Right ventricle myocardium inferior (tissue), 1 donor: ENCODE results near the gene NOTCH4. TPM values are rescaled to one million over a fixed set of nuclear protein-coding genes. Genes with fewer than 3 reads are reported as not detected.
A peak's percentile ranks its signal among the peaks of the same experiment; 100 is the strongest.

Experiments used
- ATAC-seq: fragments of 200-7000 bp; cut with Tn5 transposase; one replicate; pipeline ENCODE4 v1.9.1; 2020; ENCODE audit warnings: mild to moderate bottlenecking, moderate library complexity
- DNase-seq: peaks from one replicate; pipeline ENCODE4 v3.0.0; 2021; ENCODE audit errors: missing footprints
- intact Hi-C: fragments of 100-400 bp; cut with DNase I; formaldehyde crosslinking; loops from one replicate; pipeline ENCODE4 v1.11.0; 2022
- total RNA-seq: library from RNA; stranded (reverse); fragmentation: NEBNext Ultra II Directional; extraction: Animal tissue kit (Norgen Biotek cat#: 25700); gene quantifications from one replicate; pipeline ENCODE4 v1.2.1, GENCODE V29; 2021
- donor health status: DM: no; HTN: yes; CAD: no; lungs with severe emphysema.

NOTCH4 gene
- total RNA-seq, 1 donor from 2014 or later: 24.4 TPM

DNA sequence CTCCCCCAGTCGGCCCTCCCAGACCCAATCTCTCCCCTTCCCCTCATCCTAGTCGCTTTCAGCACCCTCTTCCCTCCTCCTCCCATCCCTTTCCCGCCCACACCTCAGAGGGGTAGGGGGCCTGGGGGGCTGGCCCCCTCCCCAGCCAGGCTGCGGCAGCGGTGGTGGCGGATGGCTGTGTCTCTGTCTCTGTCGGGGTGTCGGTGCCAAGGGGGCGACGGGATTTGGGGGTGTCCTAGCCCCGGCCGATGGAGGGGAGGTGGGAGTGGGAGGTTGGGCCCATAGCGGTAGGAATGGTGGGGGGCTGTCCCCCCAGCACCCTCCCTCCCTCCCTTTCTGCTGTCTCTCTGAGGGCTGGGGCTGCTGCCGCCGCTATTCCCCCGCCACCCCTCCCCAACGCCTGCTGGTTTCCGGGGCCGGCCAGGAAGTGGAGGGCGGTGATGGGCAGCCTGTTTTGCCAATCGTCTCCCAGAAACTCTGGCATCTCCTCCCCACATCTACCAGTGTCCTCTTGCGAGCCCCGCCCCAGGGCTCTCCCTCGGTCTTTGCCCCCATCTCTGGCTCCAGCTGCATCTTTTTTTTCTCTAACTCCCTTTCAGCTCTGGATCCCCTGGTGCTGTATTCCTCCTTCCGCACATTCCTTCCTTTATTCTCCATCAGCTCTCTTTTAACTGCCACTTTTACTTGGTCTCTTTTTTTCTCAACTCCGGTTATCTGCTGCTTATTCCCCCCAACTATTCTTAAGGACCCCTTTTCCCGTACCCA lies 48.0 kb downstream of the NOTCH4 start, which contains the start of gene AGPAT1:
Gene AGPAT1, minus strand, starts transcription at position 374 of the 765 bp plus-strand sequence. CDS start 4,588 bp downstream, outside the sequence.
- ATAC-seq (peak; percentile 73), DNase-seq (peak; percentile 98)
- intact Hi-C loops: loop anchor here (1.0 to 10.0 kb wide), 3 partner anchors 22 to 511 kb away; partner anchors contain the start of genes ATF6B, C6orf47, CSNK2B and GPANK1

DNA sequence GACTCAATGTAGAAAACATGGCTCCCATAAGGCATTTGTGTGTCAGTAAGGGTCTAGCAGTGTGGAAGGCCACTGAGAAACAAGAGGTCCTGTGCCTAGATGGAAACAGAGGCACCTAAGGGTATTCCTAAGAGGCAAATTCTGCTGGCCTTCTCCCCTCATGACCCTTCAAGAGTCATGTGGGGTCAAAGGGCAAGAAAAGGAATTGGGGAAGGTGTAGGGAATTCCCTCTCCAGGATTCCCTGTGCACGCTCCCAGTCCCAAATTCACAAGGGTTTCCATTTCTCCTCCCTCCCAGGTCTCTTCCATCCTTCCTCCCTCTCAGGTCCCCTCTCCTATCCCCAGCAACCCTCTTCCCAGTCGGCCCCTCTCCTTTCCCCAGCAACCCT lies 48.6 kb downstream of the NOTCH4 start:
- intact Hi-C loops: loop anchor here (10.0 kb wide), 1 partner anchor 511 kb away; the partner anchor contains the start of genes C6orf47, CSNK2B, GPANK1 and LY6G5B
- DNase-seq (no peak), ATAC-seq (no peak)

DNA sequence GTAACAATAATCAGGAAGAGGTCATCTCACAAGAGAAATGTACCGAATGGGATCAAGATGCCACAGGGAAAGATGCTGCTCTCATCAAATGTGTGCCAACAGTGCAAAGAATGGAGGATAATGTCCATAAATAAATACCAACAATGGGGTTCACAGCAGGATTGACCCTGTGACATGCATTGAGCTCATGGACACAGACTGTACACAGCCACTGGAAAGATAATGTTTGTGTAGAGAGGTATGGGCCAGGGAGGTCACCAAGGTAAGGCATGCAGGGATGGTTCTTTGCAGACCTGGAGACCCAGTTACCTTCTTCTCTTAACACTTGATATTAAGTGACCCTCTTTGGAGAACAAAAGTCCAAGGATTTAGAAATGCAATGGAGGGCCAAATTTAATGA lies 49.5 kb downstream of the NOTCH4 start:
- no peak for ATAC-seq
- intact Hi-C loops: loop anchor here (10.0 kb wide), 1 partner anchor 510 kb away; the partner anchor contains the start of genes C6orf47, CSNK2B, GPANK1 and LY6G5B

DNA sequence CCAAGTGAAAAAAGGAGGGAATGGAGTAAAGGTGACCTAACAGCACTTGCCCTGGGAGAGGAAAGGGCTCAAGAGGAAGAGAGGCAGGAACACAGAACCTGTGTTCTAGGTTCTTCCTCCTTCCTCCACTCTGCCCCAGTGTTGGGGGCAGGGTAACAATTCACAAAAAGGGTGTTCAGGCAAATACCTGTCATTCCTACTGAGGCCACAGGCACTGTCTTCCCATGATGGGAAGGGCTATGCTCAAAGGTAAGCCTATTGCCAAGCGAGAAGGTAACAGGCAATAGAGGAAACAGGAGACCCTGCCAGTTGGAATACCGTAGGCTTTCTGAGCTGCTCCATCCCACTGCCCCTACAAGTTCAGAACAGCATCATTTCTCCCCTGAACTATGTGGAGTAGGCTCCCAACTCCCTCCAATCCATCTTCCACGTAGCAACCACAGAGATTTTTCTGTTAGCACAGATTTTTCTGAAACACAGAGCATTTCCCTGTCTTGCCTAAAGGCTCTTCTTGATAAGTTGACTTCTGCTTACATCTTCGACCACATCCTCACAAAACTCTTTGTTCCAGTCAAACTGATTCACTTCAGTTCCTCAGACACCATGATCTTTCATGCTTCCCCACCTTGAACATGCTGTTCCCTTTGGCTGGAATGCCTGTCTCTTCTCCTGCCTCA lies 50.7 kb downstream of the NOTCH4 start:
- intact Hi-C loops: loop anchor here (10.0 kb wide), 1 partner anchor 508 kb away; the partner anchor contains the start of genes C6orf47, CSNK2B, GPANK1 and LY6G5B
- no peak for ATAC-seq
- DNase-seq: no peak

More for the DNA sequence above, 49.5 kb downstream of the NOTCH4 start:
- no peak for DNase-seq

DNA sequence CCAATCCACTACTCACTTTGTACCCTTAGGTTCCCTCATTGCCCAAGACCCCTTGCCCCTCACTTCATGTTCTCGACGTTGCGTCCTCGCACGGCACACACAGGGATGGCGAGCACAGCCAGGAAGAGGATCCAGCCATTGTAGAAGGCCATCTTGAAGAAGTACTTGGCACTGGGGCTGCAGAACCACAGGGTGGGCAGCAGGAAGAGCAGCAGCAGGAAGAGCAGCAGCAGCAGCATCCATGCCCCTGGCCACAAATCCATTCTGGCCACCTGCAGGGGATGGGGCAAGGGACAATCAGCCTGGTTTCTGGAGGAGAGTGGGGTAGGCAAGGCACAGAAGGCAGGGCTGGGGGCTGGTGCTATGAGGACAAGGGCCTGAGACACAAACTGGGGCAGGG lies 52.6 kb downstream of the NOTCH4 start:
- ATAC-seq (no peak), DNase-seq (no peak)
- intact Hi-C loops: loop anchor here (10.0 kb wide), 1 partner anchor 506 kb away; the partner anchor contains the start of genes C6orf47, CSNK2B, GPANK1 and LY6G5B

DNA sequence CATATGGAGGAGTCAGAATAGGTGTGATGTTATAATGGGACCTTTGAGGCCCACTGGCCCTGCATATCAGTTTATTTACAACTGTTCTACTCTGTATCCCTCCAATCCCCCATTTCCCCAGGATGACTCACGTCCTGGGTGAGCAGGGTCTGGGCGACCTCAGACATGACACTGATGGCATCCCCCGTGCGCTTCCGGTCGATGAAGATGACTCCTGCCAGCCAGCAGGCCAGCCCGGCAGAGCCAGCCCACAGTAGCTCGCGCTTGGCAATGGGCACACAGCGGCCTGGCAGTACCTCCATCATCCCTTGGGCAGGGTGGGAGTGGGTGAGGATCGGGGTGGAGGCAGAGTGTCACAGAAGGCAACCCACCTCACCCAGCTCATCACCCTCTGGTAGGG lies 53.6 kb downstream of the NOTCH4 start:
- ATAC-seq (no peak), DNase-seq (no peak)
- intact Hi-C loops: loop anchor here (10.0 kb wide), 1 partner anchor 505 kb away; the partner anchor contains the start of genes C6orf47, CSNK2B, GPANK1 and LY6G5B

DNA sequence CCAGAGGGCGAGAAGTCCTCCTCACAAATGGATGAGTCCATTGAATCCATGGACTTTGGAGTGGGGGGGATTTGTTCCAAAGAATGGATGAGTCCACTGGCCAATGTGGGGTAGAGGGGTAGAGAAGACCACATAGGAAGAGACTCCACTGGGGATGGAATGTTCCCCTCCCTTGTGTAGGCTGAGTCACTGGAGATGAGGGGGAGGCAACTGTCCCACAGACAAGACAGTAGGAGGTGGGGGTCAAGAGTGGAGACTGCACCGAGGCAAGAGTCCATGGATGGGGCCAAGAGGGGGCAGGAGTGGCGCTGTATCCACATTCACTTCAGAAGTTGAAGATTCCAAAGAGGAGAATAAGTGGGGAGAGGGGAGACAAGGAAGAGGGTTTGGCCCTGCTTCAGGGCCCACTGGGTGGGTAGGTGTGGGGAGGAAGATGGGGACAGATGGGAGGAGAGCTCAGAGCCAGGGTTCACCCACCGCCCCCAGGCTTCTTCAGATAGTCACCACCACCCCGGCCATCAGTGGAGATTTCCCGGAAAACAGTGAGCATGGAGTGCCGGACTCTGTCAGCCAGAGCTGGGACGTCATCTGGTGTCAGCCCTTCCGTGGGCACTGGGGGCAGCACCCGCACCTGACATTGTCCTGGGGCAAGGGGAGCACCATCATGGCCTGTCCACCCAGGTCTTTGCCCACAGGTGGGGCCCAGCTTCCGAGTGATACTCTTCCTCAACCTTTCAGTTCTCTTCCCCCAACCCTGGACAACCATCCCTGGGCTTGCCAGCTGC lies 54.9 kb downstream of the NOTCH4 start:
- ATAC-seq (no peak), DNase-seq (no peak)
- intact Hi-C loops: no loop called here

DNA sequence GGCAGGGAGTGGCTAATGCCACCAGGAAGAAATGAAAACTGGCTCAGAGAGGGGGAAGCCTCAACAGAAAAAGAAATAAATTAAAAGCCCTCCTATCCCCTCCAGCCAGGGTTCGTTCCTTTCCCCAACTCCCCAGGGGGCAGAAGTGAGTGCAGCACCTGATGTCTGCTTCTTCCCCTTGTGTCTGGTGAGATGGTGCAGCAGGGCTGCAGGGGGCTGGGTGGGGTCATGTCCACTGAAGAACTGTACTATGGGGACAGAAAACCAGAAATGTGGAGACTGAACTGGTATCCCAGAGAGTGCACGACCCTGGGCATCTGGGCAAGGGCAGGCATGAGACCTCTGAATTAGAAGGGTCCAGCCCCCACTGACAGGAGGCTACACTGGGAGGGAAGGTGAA lies 55.5 kb downstream of the NOTCH4 start:
- intact Hi-C loops: no loop called here
- ATAC-seq: no peak
- no peak for DNase-seq

DNA sequence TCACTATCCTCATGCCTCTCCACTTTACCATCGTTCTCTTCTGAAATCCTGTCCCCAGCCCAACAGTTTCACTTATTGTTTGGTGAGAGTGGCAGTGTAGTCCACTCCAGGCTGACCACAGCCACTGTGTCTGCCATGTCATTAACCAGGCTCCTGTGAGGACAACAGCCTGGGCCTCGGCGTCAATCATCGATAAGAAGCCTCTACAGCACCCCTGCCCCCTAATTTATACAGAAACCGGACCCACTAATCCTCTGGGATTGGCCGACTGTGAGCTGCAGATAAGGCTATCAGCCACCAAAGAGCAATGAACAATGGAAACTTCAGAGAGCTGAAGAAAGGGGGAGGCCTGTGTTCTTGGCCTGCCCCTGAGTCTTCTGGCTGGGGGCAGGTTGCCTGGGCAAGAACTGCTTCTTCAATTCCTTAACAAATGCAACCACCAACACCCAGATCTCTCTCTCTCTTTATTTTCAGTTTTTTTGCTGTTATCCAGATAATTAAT lies 56.1 kb downstream of the NOTCH4 start:
- intact Hi-C loops: no loop called here

DNA sequence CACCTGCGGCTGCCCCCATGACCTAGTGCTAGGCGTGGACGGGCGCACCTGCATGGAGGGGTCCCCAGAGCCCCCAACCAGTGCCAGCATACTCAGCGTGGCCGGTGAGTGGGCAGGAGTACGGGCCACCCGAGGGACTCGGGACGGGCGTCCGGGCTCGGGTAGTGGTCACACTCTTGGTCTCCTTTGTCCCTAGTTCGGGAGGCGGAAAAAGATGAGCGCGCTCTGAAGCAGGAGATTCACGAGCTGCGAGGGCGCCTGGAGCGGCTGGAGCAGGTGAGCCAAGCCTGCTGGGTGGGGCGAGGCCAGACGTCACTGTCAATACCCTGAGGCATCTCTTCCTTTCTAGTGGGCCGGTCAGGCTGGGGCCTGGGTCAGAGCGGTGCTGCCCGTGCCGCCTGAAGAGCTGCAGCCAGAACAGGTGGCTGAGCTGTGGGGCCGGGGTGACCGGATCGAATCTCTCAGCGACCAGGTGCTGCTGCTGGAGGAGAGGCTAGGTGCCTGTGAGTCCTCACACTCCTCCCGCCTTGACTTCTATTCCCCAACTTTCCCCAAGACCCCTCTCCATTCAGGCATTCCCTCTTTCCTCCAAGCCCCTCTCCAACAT lies 56.6 kb downstream of the NOTCH4 start:
- ATAC-seq: no peak
- intact Hi-C loops: no loop called here
- DNase-seq: no peak

More for the DNA sequence above, 56.1 kb downstream of the NOTCH4 start:
- no peak for ATAC-seq
- DNase-seq: no peak

DNA sequence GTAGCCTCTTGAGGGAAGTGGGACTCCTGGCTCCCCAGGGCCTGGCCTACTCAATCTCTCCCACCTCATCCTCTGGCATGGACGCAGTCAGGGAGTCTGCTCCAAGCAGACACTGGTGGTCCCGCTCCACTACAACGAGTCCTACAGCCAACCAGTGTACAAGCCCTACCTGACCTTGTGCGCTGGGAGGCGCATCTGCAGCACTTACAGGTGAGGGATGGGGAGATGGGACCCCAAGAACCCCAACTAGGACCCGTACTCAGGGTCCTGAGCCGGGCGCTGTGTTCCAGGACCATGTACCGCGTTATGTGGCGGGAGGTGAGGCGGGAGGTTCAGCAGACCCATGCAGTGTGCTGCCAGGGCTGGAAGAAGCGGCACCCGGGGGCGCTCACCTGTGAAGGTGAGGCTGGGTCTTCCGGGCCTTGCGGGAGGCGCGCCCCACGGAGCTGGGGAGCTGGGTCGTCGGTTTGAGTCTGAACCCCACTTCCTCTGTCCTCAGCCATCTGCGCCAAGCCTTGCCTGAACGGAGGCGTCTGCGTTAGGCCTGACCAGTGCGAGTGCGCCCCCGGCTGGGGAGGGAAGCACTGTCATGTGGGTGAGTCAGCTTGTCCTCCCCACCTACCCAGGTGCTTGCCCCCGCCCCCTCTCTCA lies 57.3 kb downstream of the NOTCH4 start:
- DNase-seq (no peak), ATAC-seq (no peak)
- intact Hi-C loops: no loop called here

DNA sequence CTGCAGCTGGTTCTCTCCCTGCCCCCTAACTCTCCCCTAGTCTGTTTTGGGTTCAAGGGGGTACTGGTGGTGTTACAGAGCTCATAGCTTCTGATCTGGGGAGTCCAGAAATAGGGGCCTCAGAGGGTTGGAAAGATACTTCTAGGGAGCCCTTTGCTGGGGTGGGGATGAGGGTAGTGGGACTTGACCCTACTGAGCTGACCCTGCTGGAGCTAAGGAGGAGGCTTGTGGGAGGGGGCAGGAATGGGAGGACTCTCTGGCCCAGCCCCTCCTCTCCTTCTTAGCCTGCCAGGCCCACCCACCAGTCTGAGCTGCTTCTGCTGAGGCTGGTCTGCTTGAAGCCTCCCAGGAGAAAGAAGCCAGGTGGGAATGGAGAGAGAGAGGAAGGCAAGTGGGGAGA lies 59.6 kb downstream of the NOTCH4 start, which contains the start of gene EGFL8:
Gene EGFL8, plus strand, starts transcription at position 301 of the 400 bp plus-strand sequence. CDS start 1,571 bp downstream, outside the sequence.
- no peak for ATAC-seq
- intact Hi-C loops: no loop called here
- DNase-seq: no peak

DNA sequence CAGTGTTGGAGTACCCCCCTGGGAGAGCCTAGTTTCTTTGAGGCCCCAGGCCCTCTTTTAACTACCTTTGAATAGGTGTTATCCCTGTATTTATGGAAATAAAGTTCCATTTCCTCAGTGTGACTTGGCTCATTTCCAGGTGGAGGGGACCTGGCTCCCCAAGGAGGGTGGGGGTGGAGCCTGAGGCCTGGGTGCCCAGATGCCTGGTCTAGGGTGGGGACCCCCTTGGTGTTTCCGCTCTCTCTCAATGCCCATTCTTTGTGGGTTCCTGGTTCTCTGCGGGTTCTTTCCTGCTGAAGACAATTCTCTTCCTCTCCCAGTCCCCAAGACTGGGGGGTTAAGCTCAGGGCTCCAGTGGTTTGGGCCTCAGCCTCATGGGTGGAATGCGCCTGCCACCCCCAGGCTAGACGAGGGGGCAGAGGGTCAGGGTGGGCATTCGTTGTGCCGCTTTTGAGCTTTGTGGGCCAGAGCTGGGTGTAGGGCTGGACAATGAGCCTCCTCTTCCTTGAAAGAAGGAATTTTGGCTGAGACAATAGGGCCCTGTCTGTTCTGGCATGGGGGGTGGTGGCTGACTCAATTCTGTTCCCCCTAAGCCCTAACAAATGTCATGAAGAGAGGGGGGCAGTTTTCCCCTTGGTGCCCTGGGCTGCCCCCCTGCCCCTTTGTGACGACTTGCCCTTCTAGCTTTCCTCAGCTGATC lies 60.2 kb downstream of the NOTCH4 start:
- DNase-seq: no peak
- intact Hi-C loops: no loop called here
- peak; percentile 14 for ATAC-seq

DNA sequence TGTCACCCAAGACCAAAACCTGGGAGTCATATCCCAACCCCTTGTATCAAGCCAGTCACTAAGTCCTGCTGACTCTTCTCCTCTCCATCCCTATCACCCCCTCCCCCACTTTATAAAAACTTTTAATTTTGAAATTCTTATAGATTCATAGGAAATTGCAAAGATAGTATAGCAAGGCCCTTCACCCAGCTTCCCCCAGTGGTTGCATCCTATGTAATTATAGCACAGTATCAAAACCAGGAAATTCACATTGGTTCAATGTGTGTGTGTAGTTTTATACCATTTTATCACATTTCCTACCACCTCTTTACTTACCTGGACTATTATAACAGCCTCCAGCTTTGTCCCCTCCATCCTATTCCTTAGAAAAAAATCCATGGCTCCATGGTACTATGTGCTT lies 65.8 kb downstream of the NOTCH4 start:
- intact Hi-C loops: no loop called here
- no peak for DNase-seq
- no peak for ATAC-seq

DNA sequence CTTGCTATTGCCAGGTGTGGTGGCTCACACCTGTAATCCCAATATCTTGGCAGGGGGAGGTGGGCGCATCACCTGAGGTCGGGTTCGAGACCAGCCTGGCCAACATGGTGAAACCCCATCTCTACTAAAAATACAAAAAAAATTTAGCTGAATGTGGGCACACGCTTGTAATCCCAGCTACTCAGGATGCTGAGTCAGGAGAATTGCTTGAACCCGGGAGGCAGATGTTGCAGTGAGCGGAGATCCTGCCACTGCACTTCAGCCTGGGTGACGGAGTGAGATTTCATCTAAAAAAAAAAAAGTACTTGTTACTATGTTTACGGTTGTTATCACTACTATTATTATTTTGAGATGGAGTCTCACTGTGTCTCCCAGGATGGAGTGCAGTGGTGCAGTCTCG lies 67.0 kb downstream of the NOTCH4 start:
- DNase-seq: no peak
- intact Hi-C loops: no loop called here
- no peak for ATAC-seq

DNA sequence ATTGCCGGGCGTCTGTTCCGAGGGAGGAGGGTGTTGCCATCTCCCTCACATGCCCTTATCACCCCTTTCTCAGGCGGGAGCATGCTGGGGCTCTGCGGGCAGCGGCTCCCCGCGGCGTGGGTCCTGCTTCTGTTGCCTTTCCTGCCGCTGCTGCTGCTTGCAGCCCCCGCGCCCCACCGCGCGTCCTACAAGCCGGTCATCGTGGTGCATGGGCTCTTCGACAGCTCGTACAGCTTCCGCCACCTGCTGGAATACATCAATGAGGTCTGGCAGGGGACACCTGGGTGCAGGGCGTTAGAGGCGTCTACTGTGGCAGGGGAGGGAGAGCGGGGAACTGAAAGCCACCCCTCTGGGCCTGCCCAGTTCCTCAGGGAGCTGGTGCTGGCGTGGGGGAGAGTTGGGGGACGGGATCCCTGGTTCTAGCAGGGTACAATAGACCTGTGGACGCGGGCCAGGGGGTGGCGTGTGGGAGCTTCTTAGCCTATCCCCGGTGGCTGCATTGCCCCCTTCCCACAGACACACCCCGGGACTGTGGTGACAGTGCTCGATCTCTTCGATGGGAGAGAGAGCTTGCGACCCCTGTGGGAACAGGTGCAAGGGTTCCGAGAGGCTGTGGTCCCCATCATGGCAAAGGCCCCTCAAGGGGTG lies 69.2 kb downstream of the NOTCH4 start:
- peak; percentile 69 for ATAC-seq

More for the DNA sequence above, 69.2 kb downstream of the NOTCH4 start:
- intact Hi-C loops: loop anchor here (1.0 kb wide), 3 partner anchors 22 to 35 kb away; partner anchors contain the start of genes AGPAT1 and FKBPL
- peak; percentile 77 for DNase-seq
